B cell (primary cell): ENCODE measurements around the gene TRIP10. TPM values are rescaled to one million over a fixed set of nuclear protein-coding genes. Genes with fewer than 3 reads are reported as not detected.
A peak's percentile ranks its signal among the peaks of the same experiment; 100 is the strongest.

ENCODE experiments used
- ATAC-seq: fragments of 200-7000 bp; cut with Tn5 transposase; one replicate; pipeline ENCODE4 v1.10.0; 2021; ENCODE audit warnings: low read depth, mild to moderate bottlenecking, moderate number of reproducible peaks, moderate library complexity
- CTCF ChIA-PET: fragments of 350-600 bp; sonication (Branson Sonifier 250); formaldehyde crosslinking; loops from one replicate; lab custom pipeline; 2021; ENCODE audit warnings: antibody characterized with exemption, inconsistent platforms; lab: Charles Lee
- POLR2A ChIA-PET: fragments of 350-600 bp; sonication (Branson Sonifier 250); formaldehyde crosslinking; loops from one replicate; lab custom pipeline; 2021; ENCODE audit warnings: antibody characterized with exemption; lab: Charles Lee
- DNase-seq: peaks from one replicate; pipeline ENCODE4 v3.0.0; 2013
- H2AFZ ChIP-seq: 2 replicates; pipeline ENCODE4 v1.6.1; 2012; ENCODE audit warnings: mild to moderate bottlenecking, low read depth, low read length; ENCODE audit not compliant: insufficient read depth, poor library complexity, severe bottlenecking
- H3K27ac ChIP-seq, 2 donors: 1 replicate in 1 of 2; 2 replicates in 1 of 2; pipeline ENCODE4 v1.5.1; 2012 to 2013; ENCODE audit warnings: low read length in 2 of 2, mild to moderate bottlenecking in 2 of 2, moderate library complexity in 1 of 2
- H3K27me3 ChIP-seq, 4 experiments: fragments of 200-600 bp in 1 of 4; sonication (generic) in 1 of 4; replicated peaks in 1 of 4; 1 replicate in 2 of 4; 2 replicates in 2 of 4; pipeline versions ENCODE4 v1.6.1 to v1.7.0; 2013 to 2016; ENCODE audit warnings: low read length in 3 of 4, mild to moderate bottlenecking in 2 of 4, mixed read lengths in 1 of 4, moderate library complexity in 1 of 4; ENCODE audit not compliant: insufficient read depth in 4 of 4, control insufficient read depth in 3 of 4; ENCODE audit errors: control extremely low read depth in 1 of 4
- H3K36me3 ChIP-seq, 2 experiments: replicated peaks in 1 of 2; 1 replicate in 1 of 2; 2 replicates in 1 of 2; pipeline versions ENCODE4 v1.6.1 to v1.7.1; 2013; ENCODE audit warnings: low read length in 1 of 2; ENCODE audit not compliant: insufficient read depth in 2 of 2, control insufficient read depth in 1 of 2; ENCODE audit errors: control extremely low read depth in 1 of 2, extremely low read depth in 1 of 2
- H3K4me1 ChIP-seq, 2 donors: fragments of 200-600 bp in 1 of 2; sonication (generic) in 1 of 2; 1 replicate in 1 of 2; 2 replicates in 1 of 2; pipeline versions ENCODE4 v1.5.1 to v1.6.1; 2013 to 2017; ENCODE audit warnings: low read length in 2 of 2; ENCODE audit not compliant: control insufficient read depth in 2 of 2, insufficient read depth in 2 of 2
- H3K4me2 ChIP-seq: replicated peaks from 2 replicates; pipeline ENCODE3; 2012; ENCODE audit warnings: mild to moderate bottlenecking, low read depth, low read length; ENCODE audit not compliant: poor library complexity, severe bottlenecking
- H3K4me3 ChIP-seq, 5 experiments: fragments of 200-600 bp in 1 of 5; sonication (generic) in 1 of 5; 1 replicate in 3 of 5; 2 replicates in 2 of 5; pipeline versions ENCODE4 v1.5.1 to v1.7.0; 2011 to 2016; ENCODE audit warnings: low read length in 4 of 5, mild to moderate bottlenecking in 4 of 5, low read depth in 2 of 5, control low read depth in 1 of 5, moderate library complexity in 1 of 5; ENCODE audit not compliant: insufficient read depth in 1 of 5; ENCODE audit errors: control extremely low read depth in 1 of 5, extremely low read depth in 1 of 5
- H3K79me2 ChIP-seq: fragments of 200-600 bp; sonication (generic); one replicate; pipeline ENCODE4 v1.6.0; 2016; ENCODE audit warnings: low read length; ENCODE audit not compliant: control insufficient read depth, insufficient read depth
- H3K9ac ChIP-seq: fragments of 200-600 bp; sonication (generic); 2 replicates; pipeline ENCODE4 v1.6.1; 2017; ENCODE audit warnings: mild to moderate bottlenecking, low read length, moderate library complexity
- H3K9me3 ChIP-seq, 3 donors: one replicate each; pipeline versions ENCODE4 v1.6.1 to v1.7.1; 2013; ENCODE audit warnings: low read length in 2 of 3; ENCODE audit not compliant: control insufficient read depth in 2 of 3, insufficient read depth in 1 of 3; ENCODE audit errors: control extremely low read depth in 1 of 3
- H4K20me1 ChIP-seq: 2 replicates; pipeline ENCODE4 v1.6.0; 2012; ENCODE audit warnings: mild to moderate bottlenecking, low read length; ENCODE audit not compliant: insufficient read depth, control insufficient read depth, poor library complexity, severe bottlenecking
- H3K27ac Mint-ChIP-seq: one replicate; pipeline ENCODE4 v1.8.0; 2021; ENCODE audit warnings: mixed read lengths
- H3K27me3 Mint-ChIP-seq: one replicate; pipeline ENCODE4 v1.8.0; 2021; ENCODE audit warnings: mixed read lengths
- H3K4me1 Mint-ChIP-seq: one replicate; pipeline ENCODE4 v1.8.0; 2021; ENCODE audit warnings: mixed read lengths
- H3K4me3 Mint-ChIP-seq: one replicate; pipeline ENCODE4 v1.8.0; 2021; ENCODE audit warnings: mixed read lengths
- H3K9me3 Mint-ChIP-seq: one replicate; pipeline ENCODE4 v1.8.0; 2022; ENCODE audit warnings: mixed read lengths; ENCODE audit not compliant: insufficient read depth
- CTCF ChIP-seq: fragments of 200-600 bp; IDR thresholded peaks from one replicate; pipeline ENCODE4 v1.8.0; 2022; ENCODE audit warnings: antibody characterized with exemption, mild to moderate bottlenecking
- EZH2 ChIP-seq: IDR thresholded peaks from 2 replicates; pipeline ENCODE4 v1.6.1; 2012; ENCODE audit warnings: borderline replicate concordance, low read depth, mild to moderate bottlenecking, moderate library complexity, low read length; ENCODE audit not compliant: insufficient read depth, poor library complexity, severe bottlenecking
- WGBS: methylation state at CpG from one replicate; pipeline ENCODE4 v1.1.5; 2013; ENCODE audit warnings: missing lambda C conversion rate; ENCODE audit not compliant: insufficient coverage; 5-methylcytosine and 5-hydroxymethylcytosine counted together
- intact Hi-C: fragments of 100-400 bp; cut with micrococcal nuclease; formaldehyde crosslinking; loops from one replicate; pipeline ENCODE4 v1.10.0; 2022
- polyA plus RNA-seq: library from polyadenylated mRNA; depleted of rRNA; stranded (reverse); fragments of >200 nt; gene quantifications from 2 replicates; pipeline ENCODE4 v1.2.3, GENCODE V29; 2012
- total RNA-seq, 2 donors: library from RNA; stranded (reverse); fragments of 120-200 nt in 1 of 2; gene quantifications; 1 replicate in 1 of 2; 2 replicates in 1 of 2; pipeline versions ENCODE4 v1.2.3 to v1.2.4, GENCODE V29; 2013 to 2022

The TRIP10 gene
- total and polyA plus RNA-seq, 2 donors (not counting 1 experiment from before 2014, with no cell fraction given), result 5.9 to 42.7 TPM

- Mint-ChIP-seq H3K9me3 (no peaks in the 10 kb centered on the region), H3K27ac (no peak overlapping the region), H3K27me3 (no peaks in the 10 kb centered on the region), H3K4me3 (peak overlapping the region; percentile 13), H3K4me1 (peaks cover 56% of the 10 kb centered on the region)
- H3K9me3 ChIP-seq, result no peaks in the 10 kb centered on the region
- no peak overlapping the region for H3K4me2 ChIP-seq
- H3K27ac ChIP-seq, result peak overlapping the region in 1 of 2 donors; percentile 65
- intact Hi-C loops, result loop anchor here (10.0 kb wide), 1 partner anchor 568 kb away; the partner anchor contains the start of gene ARHGEF18
- H3K79me2 ChIP-seq, result peaks cover 95% of the 10 kb centered on the region
- ChIA-PET CTCF (no interaction called here), POLR2A (no interaction called here)
- peaks cover 34 to 58% of the 10 kb centered on the region in 2 donors for H3K4me1 ChIP-seq
- H3K27me3 ChIP-seq, result no peaks in the 10 kb centered on the region
- peaks cover 81% of the 10 kb centered on the region for H4K20me1 ChIP-seq
- no peak overlapping the region for H3K9ac ChIP-seq
- no peak for ATAC-seq
- no peak overlapping the region for H3K4me3 ChIP-seq
- H2AFZ ChIP-seq, result no peak overlapping the region
- TF ChIP-seq CTCF (no peak), EZH2 (no peak)
- DNase-seq, result no peak
- WGBS, result 97% methylated on average over 3 of the region's 4 CpGs
- H3K36me3 ChIP-seq, result peaks cover 3 to 46% of the 10 kb centered on the region in 2 experiments
Observed at GRCh38 chr19:6776999-6777398, 37.5 kb downstream of the TRIP10 start.

- no peaks in the 10 kb centered on the region for H3K9me3 Mint-ChIP-seq
- 94% methylated on average over 1 of the region's 2 CpGs for WGBS
- intact Hi-C loops, result loop anchor here (10.0 kb wide), 1 partner anchor 567 kb away; the partner anchor contains the start of gene ARHGEF18
- Histone ChIP-seq H3K36me3 (peaks cover 3 to 46% of the 10 kb centered on the region in 2 experiments), H3K4me1 (peaks cover 30 to 55% of the 10 kb centered on the region in 2 donors), H3K9ac (no peak overlapping the region), H3K4me3 (no peak overlapping the region), H3K79me2 (peaks cover 96% of the 10 kb centered on the region), H3K4me2 (no peak overlapping the region), H4K20me1 (peaks cover 83% of the 10 kb centered on the region), H3K27ac (peak overlapping the region in 1 of 2 donors; percentile 65), H2AFZ (no peak overlapping the region), H3K27me3 (no peaks in the 10 kb centered on the region), H3K9me3 (no peaks in the 10 kb centered on the region)
- H3K4me3 Mint-ChIP-seq, result peak overlapping the region; percentile 13
- TF ChIP-seq CTCF (no peak), EZH2 (no peak)
- ATAC-seq (no peak), DNase-seq (no peak)
- ChIA-PET POLR2A (interaction anchor here (2.5 kb wide), 1 partner anchor 23 kb away, joined by 6 read pairs; no protein-coding TSS in a partner anchor), CTCF (no interaction called here)
- H3K4me1 Mint-ChIP-seq, result peaks cover 51% of the 10 kb centered on the region
- H3K27me3 Mint-ChIP-seq, result no peaks in the 10 kb centered on the region
- peak overlapping the region; percentile 54 for H3K27ac Mint-ChIP-seq
Observed at GRCh38 chr19:6777434-6777833, 38.0 kb downstream of the TRIP10 start.
